Measurements from ENCODE around the gene SAMD8. TPM values are rescaled to one million over a fixed set of nuclear protein-coding genes. Genes with fewer than 3 reads are reported as not detected.

SAMD8 gene
- total and polyA plus RNA-seq, 2 of the 8 experiments (the other 6 are each of a cell fraction or from before 2014, with no cell fraction given) = 11.7 to 20.9 TPM

DNA sequence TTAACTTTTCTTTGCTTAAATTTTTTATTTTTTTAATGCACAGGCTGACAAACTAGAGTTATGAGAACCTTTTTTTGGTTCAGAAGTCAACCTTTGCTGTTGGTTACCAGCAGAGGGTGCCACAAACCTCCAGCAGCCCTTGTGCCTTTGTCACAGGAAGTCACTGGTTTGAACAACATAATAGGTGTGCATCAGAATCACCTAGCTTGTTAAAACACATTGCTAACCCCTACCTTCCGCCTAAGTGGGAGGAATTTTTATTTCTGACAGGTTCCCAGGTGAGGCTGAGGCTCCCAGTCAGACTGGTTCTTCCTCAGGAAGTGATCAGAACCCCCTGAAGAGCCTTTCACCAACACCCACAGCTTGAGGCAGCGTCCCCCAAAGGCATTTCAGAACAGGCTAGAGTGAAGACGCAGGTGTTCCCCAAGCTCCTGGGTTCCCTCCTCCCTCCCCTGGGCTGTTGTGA, 76.5 kb downstream of the SAMD8 start (continued):
- TF ChIP-seq SP1 (IDR thresholded peaks at IDR 0.05; ENCODE audit: low read depth, low read length) (no peak), POLR2AphosphoS5 (IDR thresholded peaks at IDR 0.05; ENCODE audit: low read depth, low read length) (no peak), SRF (IDR thresholded peaks at IDR 0.05; ENCODE audit: low read depth, low read length) (no peak), CREB1 (IDR thresholded peaks at IDR 0.05) (no peak), NRF1 (IDR thresholded peaks at IDR 0.05; ENCODE audit: low read depth, low read length) (no peak), TEAD4 (IDR thresholded peaks at IDR 0.05; ENCODE audit: low read depth, low read length) (no peak), CHD2 (IDR thresholded peaks at IDR 0.05; ENCODE audit: low read length) (no peak), SIN3A (conservative IDR thresholded peaks at IDR 0.05 in 1 of 2, IDR thresholded peaks at IDR 0.05 in 1 of 2; ENCODE audit: low read depth in 1 of 2, low read length in 2 of 2) (peak in 1 of 2 experiments; percentile 33; a peak in 1 of 4 replicates), HDAC2 (IDR thresholded peaks at IDR 0.05; ENCODE audit: borderline replicate concordance in 1 of 2, low read depth in 2 of 2, low read length in 2 of 2) (0 out of 4 replicates have a peak, but pooled peaks of 1 of the 2 experiments have one; percentile 73), NANOG (IDR thresholded peaks at IDR 0.05; ENCODE audit: insufficient read depth, low read depth, low read length, poor library complexity, severe bottlenecking) (no peak), JUND (IDR thresholded peaks at IDR 0.05; ENCODE audit: low read length) (no peak), BCL11A (IDR thresholded peaks at IDR 0.05; ENCODE audit: low read depth in 2 of 2, low read length in 2 of 2) (no peak), RAD21 (IDR thresholded peaks at IDR 0.05 in 1 of 2, conservative IDR thresholded peaks at IDR 0.05 in 1 of 2; ENCODE audit: low read depth in 2 of 2, low read length in 2 of 2) (peak; percentile 73 to 77), PHF8 (conservative IDR thresholded peaks at IDR 0.05; ENCODE audit: low read depth, low read length) (no peak), BACH1 (IDR thresholded peaks at IDR 0.05; ENCODE audit: low read length) (no peak), POU5F1 (IDR thresholded peaks at IDR 0.05; ENCODE audit: low read depth, low read length) (no peak), ZNF274 (IDR thresholded peaks at IDR 0.05; ENCODE audit: borderline replicate concordance, extremely low read depth, low read length) (no peak), SIRT6 (IDR thresholded peaks at IDR 0.05; ENCODE audit: low read length) (no peak), GTF2F1 (IDR thresholded peaks at IDR 0.05; ENCODE audit: borderline replicate concordance, low read depth, low read length) (no peak)
- TF ChIP-seq, protein P1, sequence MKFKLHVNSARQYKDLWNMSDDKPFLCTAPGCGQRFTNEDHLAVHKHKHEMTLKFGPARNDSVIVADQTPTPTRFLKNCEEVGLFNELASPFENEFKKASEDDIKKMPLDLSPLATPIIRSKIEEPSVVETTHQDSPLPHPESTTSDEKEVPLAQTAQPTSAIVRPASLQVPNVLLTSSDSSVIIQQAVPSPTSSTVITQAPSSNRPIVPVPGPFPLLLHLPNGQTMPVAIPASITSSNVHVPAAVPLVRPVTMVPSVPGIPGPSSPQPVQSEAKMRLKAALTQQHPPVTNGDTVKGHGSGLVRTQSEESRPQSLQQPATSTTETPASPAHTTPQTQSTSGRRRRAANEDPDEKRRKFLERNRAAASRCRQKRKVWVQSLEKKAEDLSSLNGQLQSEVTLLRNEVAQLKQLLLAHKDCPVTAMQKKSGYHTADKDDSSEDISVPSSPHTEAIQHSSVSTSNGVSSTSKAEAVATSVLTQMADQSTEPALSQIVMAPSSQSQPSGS (IDR thresholded peaks at IDR 0.05; ENCODE audit: low read length) = no peak
- TF ChIP-seq, protein P2, sequence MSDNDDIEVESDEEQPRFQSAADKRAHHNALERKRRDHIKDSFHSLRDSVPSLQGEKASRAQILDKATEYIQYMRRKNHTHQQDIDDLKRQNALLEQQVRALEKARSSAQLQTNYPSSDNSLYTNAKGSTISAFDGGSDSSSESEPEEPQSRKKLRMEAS (IDR thresholded peaks at IDR 0.05) = no peak
- TF ChIP-seq, protein P3, sequence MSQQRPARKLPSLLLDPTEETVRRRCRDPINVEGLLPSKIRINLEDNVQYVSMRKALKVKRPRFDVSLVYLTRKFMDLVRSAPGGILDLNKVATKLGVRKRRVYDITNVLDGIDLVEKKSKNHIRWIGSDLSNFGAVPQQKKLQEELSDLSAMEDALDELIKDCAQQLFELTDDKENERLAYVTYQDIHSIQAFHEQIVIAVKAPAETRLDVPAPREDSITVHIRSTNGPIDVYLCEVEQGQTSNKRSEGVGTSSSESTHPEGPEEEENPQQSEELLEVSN (IDR thresholded peaks at IDR 0.05) = no peak

Data from H1 (cell line).